ENCODE results near the gene ENOSF1. TPM values are rescaled to one million over a fixed set of nuclear protein-coding genes. Genes with fewer than 3 reads are reported as not detected.

The ENOSF1 gene
- total RNA-seq, 1 donor from 2014 or later: 77.4 TPM

GRCh38 chr18:675307-675706, 37.1 kb downstream of the ENOSF1 start:
- no peak for DNase-seq (ENCODE audit: low spot score)

DNA sequence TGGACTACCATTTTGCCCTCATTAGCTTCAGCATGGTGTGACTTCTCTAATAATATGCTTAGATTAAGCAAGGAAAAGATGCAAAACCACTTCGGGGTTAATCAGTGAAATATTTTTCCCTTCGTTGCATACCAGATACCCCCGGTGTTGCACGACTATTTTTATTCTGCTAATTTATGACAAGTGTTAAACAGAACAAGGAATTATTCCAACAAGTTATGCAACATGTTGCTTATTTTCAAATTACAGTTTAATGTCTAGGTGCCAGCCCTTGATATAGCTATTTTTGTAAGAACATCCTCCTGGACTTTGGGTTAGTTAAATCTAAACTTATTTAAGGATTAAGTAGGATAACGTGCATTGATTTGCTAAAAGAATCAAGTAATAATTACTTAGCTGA, 38.7 kb downstream of the ENOSF1 start:
- no peak for ATAC-seq

More at GRCh38 chr18:675307-675706, 37.1 kb downstream of the ENOSF1 start:
- no peak for ATAC-seq

GRCh38 chr18:673317-673716, 39.1 kb downstream of the ENOSF1 start:
- ATAC-seq (no peak), DNase-seq (ENCODE audit: low spot score) (no peak)

More for the DNA sequence above, 38.7 kb downstream of the ENOSF1 start:
- DNase-seq (ENCODE audit: low spot score): no peak

GRCh38 chr18:671405-671804, 41.0 kb downstream of the ENOSF1 start:
- ATAC-seq (no peak), DNase-seq (ENCODE audit: low spot score) (no peak)

GRCh38 chr18:670522-670921, 41.9 kb downstream of the ENOSF1 start:
- DNase-seq (ENCODE audit: low spot score): no peak
- ATAC-seq: no peak

DNA sequence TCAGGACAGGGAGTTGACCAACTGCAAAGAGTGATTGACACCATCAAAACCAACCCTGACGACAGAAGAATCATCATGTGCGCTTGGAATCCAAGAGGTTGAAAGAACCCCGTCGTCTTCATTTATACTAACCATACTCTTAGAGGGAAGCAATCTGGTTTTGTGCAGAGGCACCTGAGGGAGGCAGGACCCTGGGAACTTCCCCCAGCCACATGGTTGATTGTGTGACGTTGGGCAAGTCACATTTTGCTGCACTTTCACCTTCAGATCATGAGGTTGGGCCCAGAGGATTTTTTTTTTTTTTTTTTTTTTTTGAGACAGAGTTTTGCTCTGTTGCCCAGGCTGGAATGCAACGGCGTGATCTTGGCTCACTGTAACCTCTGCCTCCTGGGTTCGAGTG, 43.4 kb downstream of the ENOSF1 start:
- DNase-seq (ENCODE audit: low spot score): no peak
- ATAC-seq: no peak

GRCh38 chr18:668260-668659, 44.2 kb downstream of the ENOSF1 start:
- DNase-seq (ENCODE audit: low spot score): no peak
- ATAC-seq: peak; percentile 65

- ATAC-seq (no peak), DNase-seq (ENCODE audit: low spot score) (no peak)
These were observed 45.8 kb downstream of the ENOSF1 start for GRCh38 chr18:666628-667027.

GRCh38 chr18:666177-666576, 46.3 kb downstream of the ENOSF1 start:
- ATAC-seq (peak; percentile 52), DNase-seq (ENCODE audit: low spot score) (no peak)

- ATAC-seq (no peak), DNase-seq (ENCODE audit: low spot score) (no peak)
These were observed 50.2 kb downstream of the ENOSF1 start for GRCh38 chr18:662197-662596.

DNA sequence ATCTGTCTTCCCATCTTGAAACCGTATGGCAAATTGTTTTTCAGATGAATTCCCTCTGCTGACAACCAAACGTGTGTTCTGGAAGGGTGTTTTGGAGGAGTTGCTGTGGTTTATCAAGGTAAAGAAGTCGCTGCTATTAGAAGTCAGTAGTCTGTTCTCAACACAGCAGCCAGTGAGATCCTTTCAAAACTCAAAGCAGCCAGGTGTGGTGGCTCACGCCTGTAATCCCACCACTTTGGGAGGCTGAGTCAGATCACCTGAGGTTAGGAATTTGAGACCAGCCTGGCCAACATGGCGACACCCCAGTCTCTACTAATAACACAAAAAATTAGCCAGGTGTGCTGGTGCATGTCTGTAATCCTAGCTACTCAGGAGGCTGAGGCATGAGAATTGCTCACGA, 52.8 kb downstream of the ENOSF1 start:
- ATAC-seq: no peak
- no peak for DNase-seq (ENCODE audit: low spot score)

DNA sequence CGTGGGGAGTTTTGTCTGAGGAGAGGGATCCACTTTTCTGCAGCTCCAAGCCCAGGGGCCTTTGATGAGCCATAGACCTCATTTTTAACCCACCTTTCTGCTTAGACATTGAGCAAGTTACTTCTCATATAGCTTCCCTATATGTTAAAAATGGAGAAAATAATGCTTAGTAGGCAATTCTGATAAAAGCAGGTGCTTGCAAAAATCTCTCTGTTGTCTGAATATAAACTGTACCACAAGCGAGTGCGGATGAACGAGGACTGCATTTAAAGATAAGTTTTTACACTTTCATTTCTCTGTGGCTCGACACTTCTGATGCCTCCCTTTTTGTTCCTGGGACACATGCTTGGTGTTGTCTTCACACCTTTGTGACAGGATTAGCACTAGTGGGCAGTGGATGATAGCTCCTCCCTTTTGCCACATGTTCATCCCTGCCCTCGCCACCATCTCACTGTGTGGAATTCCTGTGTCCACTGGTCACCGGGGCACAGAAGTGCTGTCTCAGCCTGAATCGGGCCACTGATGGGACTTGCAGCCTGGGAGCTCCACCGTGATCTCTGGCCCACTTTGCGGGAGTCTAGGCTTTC, 53.4 kb downstream of the ENOSF1 start:
- DNase-seq (ENCODE audit: low spot score): no peak

GRCh38 chr18:658001-658946, 54.2 kb downstream of the ENOSF1 start:
- peak; percentile 96 for ATAC-seq
- DNase-seq (ENCODE audit: low spot score): peak; percentile 90

More for the DNA sequence above, 53.4 kb downstream of the ENOSF1 start:
- ATAC-seq: no peak

- peak; percentile 51 for DNase-seq (ENCODE audit: low spot score)
- peak; percentile 77 for ATAC-seq
These were observed 55.0 kb downstream of the ENOSF1 start, which contains the start of gene TYMS for GRCh38 chr18:657311-658000. Gene TYMS, plus strand, starts transcription at chr18:657653. Its CDS starts 90 bp downstream, at chr18:657743.

GRCh38 chr18:655445-655844, 57.0 kb downstream of the ENOSF1 start:
- ATAC-seq (no peak), DNase-seq (ENCODE audit: low spot score) (no peak)

DNA sequence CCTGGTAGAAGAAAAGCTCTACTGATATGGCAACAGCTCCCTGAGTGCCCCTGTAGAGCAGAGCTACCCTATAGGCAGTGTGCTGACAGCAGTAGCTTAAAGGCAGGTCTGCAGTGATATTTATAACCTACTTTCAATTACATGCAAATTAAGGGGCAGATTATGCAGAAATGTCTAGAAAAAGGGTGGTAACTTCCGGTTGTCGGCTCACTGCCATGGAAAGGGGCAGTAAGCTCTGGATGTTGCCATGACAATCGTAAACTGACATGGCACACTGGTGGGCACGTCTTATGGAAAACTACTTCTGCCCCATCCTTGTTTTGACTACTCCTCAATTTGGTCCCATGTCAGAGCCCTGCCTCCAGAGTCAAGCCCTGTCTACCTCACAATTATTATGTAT, 57.8 kb downstream of the ENOSF1 start:
- DNase-seq (ENCODE audit: low spot score): no peak
- ATAC-seq: no peak

DNA sequence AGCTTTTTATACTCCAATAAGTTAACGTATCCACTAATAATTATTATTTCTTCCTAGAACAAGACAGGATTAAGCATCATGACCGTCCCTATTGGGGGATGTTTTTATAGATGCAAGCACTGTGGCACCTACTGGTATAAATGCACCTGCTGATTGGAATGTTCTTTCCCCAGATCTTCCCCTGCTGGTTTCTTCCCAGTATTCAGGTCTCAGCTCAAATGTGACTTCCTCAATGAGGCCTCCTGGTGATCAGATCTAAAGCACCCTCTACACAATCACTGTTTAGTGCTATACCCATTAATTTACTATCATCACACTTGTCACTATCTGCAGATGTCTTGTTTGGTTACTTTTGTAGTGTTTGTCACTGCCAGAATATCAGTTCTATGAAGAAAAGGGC, 58.9 kb downstream of the ENOSF1 start:
- DNase-seq (ENCODE audit: low spot score) (no peak), ATAC-seq (no peak)

GRCh38 chr18:652131-652530, 60.3 kb downstream of the ENOSF1 start:
- ATAC-seq: no peak
- no peak for DNase-seq (ENCODE audit: low spot score)

GRCh38 chr18:650428-650858, 62.0 kb downstream of the ENOSF1 start:
- ATAC-seq: no peak
- no peak for DNase-seq (ENCODE audit: low spot score)

GRCh38 chr18:649341-649740, 63.1 kb downstream of the ENOSF1 start:
- no peak for ATAC-seq

DNA sequence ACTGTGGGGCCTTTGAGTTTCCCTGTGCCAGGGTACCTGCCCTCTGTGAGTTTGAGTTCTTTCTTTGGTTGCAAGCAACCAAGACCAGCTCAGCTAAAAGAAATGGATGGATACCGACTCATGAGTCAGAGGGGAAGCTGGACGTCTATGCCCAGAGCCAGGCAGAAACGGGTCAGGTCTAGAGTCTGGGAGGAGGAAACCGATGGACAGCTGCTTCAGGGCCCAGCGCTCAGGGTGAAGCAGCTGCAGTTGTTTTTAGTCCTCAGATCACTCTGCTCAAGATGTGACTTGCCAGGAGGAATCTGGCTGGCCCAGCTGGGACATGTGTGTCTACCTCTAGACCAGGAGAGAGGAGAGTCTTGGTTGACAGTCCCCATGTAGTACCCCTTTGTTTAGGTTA, 65.1 kb downstream of the ENOSF1 start:
- ATAC-seq (no peak), DNase-seq (ENCODE audit: low spot score) (no peak)

More at GRCh38 chr18:649341-649740, 63.1 kb downstream of the ENOSF1 start:
- DNase-seq (ENCODE audit: low spot score): no peak
